GM18498 (cell line): Measurements from ENCODE around the gene SPATS2.

Experiments
- ATAC-seq: cut with Tn5 transposase; IDR thresholded peaks from one replicate; pipeline ENCODE4 v1.9.1; 2021; ENCODE audit warnings: mild to moderate bottlenecking, moderate library complexity; ENCODE audit not compliant: unreplicated experiment

SPATS2 gene

GRCh38 chr12:49458816-49459215 is 91.6 kb downstream of the SPATS2 start:
- no peak for ATAC-seq

GRCh38 chr12:49461221-49461620 is 94.0 kb downstream of the SPATS2 start:
- no peak for ATAC-seq

- no peak for ATAC-seq
These were observed 95.0 kb downstream of the SPATS2 start for GRCh38 chr12:49462083-49462744.

- no peak for ATAC-seq
These were observed 97.9 kb downstream of the SPATS2 start for GRCh38 chr12:49465132-49465531.

DNA sequence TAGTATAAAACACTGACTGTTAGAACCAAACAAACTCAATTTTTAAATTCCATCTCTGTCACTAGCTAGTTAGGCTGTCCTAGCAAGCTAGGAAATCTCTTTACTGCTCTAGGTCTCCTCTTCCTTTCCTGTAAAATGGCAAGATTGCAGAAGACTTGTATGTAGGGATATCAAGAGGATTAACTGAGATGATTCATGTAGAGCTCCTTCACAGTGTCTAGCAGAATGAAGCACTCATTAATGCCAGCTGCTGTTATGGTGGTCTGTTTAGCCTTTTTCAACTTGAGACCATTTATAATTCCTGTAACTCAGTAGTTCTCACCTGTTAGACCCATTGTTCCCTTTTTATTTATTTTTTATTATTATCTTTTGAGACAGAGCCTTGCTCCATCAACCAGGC is 103.7 kb downstream of the SPATS2 start:
- ATAC-seq = no peak

DNA sequence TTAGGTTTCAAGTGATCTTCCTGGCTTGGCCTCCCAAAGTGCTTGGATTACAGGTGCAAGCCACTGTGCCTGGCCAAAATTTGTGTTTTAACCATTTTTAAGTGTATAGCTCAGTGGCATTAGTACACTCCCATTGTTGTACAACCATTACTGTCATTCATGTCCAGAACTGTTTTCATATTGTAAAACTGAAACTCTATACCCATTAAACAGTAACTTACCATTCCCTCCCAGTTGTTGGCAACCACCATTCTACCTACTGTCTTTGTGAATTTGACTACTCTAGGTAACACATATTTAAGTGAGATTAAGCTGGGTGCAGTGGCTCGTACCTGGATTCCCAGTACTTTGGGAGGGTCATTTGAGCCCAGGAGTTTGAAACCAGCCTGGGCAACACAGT is 104.3 kb downstream of the SPATS2 start:
- no peak for ATAC-seq

- no peak for ATAC-seq
These were observed 108.8 kb downstream of the SPATS2 start for GRCh38 chr12:49476091-49476490.

GRCh38 chr12:49478949-49479664 is 111.8 kb downstream of the SPATS2 start:
- no peak for ATAC-seq

GRCh38 chr12:49482095-49483051 is 115.1 kb downstream of the SPATS2 start:
- ATAC-seq = no peak

DNA sequence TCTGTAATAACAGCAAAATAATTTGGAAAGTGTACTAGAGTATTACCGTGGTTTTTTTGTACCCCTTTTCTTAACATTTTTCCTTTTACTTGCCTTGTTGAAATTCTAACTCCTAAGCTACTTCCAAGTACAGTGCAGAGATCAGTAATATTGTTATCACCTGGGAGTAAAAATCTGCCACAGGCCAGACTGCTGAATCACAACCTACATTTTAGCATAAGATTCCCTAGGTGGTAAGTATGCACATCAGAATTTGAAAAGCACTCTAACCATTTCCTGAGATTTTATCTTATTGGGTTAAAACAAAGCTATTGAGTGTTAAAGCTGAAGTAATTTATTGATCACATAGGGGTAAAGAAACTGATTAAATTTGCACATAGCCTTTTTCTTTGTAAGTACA is 116.4 kb downstream of the SPATS2 start:
- ATAC-seq = no peak

GRCh38 chr12:49487605-49488004 is 120.3 kb downstream of the SPATS2 start:
- ATAC-seq = no peak

DNA sequence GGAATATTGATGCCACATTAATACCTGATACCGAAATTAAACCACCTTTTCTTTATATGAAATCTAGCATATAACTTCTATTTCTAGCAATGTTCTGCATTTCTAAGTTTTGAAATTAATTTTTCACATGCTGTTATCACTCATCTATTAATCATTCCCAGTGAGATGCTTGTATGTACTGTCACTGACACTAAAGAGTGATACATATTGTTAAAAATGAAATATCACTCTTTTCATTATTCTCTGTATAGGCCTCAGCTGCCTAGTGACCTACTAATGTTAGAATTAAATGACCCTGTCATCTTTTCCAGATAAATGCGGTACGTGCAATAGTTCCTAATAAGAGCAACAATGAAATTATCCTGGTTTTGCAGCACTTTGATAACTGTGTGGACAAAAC is 121.9 kb downstream of the SPATS2 start:
- no peak for ATAC-seq

- ATAC-seq = no peak
These were observed 122.5 kb downstream of the SPATS2 start for GRCh38 chr12:49489720-49490119.

- no peak for ATAC-seq
These were observed 124.6 kb downstream of the SPATS2 start for GRCh38 chr12:49491823-49492222.

DNA sequence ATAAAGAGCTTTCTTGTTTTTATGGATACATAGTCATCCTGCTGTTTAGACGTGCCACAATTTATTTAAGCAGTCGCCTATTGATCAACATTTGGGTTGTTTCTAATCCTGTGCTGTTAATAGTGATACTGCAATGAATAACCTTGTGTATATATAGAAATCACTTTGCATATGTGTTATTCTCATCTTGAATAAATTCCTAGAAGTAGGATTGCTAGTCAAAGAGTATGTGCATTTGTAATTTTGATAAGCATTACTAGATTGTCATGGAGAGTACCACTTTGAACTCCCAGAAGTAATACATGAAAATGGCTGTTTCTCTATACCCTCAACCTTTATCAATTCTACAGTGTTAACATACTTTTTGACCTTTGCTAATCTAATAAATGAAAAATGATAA is 126.6 kb downstream of the SPATS2 start:
- no peak for ATAC-seq

GRCh38 chr12:49496417-49497360 is 129.4 kb downstream of the SPATS2 start:
- no peak for ATAC-seq

- ATAC-seq = no peak
These were observed 134.6 kb downstream of the SPATS2 start for GRCh38 chr12:49501895-49502294.

- no peak for ATAC-seq
These were observed 135.3 kb downstream of the SPATS2 start for GRCh38 chr12:49502590-49502989.

DNA sequence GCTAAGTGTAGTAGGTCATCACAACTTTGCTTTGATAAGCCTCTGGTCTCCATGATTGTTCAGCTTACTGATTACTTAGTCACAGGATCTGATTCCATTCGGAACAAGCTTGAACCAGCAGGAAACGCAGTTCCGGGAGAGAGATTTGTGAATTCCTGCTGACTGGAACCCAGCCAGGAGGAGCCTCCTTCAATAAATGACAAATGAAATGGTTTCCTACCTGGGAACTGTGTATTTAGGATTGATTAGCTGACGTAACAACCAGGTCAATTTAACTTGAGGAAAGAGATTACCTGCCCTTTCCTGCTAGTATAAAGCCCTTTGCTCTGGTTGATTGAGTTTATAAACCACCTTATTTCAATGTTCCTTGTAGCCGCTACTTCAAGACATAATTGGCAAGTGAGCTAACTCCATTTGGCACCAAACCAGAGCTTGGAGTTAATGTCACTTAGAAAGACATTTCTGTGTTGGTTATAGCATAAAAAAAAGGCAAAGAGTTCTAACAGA is 136.5 kb downstream of the SPATS2 start:
- ATAC-seq = no peak

DNA sequence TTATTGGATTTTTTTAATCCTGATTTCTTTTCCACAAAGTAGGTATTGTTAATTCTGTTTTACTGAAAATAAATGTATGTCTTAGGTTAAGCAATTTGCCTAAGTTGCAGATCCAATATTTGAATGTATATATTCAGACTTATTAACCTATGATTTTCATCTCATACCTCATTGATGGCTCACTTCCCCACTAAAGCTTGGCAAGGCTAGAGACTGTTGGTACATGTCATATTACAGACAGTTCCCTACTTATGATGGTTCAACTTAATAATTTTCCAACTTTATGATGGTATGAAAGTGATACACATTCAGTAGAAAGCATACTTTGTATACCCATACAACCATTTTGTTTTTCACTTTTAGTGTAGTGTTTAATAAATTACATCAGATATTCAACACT is 138.4 kb downstream of the SPATS2 start:
- no peak for ATAC-seq
